ENCODE data around the gene STX12. TPM values are rescaled to one million over a fixed set of nuclear protein-coding genes. Genes with fewer than 3 reads are reported as not detected.
A peak's percentile ranks its signal among the peaks of the same experiment; 100 is the strongest.

STX12 gene
- total RNA-seq, 4 donors from 2014 or later: 44.0 to 76.7 (median 56.1) TPM

GRCh38 chr1:27858072-27858948 lies 85.3 kb downstream of the STX12 start:
- DNase-seq (ENCODE audit: extremely low spot score): no peak
- Histone ChIP-seq H3K4me3 (peak overlapping the region in 1 of 4 donors; percentile 2), H3K36me3 (no peaks in the 10 kb centered on the region), H3K27ac (replicated peaks in 1 of 4) (no peak overlapping the region), H3K27me3 (no peaks in the 10 kb centered on the region), H3K4me1 (peaks cover 6 to 17% (median 13%) of the 10 kb centered on the region in 4 donors), H3K9me3 (no peaks in the 10 kb centered on the region)
- intact Hi-C loops (cut with DNase I): loop anchor here (5.0 kb wide), 1 partner anchor 124 kb away; no protein-coding TSS in a partner anchor
- WGBS: 39% methylated on average over 9 of the region's 10 CpGs
- TF ChIP-seq CTCF (IDR thresholded peaks at IDR 0.05) (peak; percentile 76 to 94 (median 93)), POLR2A (IDR thresholded peaks at IDR 0.05; ENCODE audit: low read depth) (no peak), POLR2AphosphoS5 (IDR thresholded peaks at IDR 0.05) (peak in 1 of 2 donors; percentile 41), EP300 (IDR thresholded peaks at IDR 0.05) (no peak)

DNA sequence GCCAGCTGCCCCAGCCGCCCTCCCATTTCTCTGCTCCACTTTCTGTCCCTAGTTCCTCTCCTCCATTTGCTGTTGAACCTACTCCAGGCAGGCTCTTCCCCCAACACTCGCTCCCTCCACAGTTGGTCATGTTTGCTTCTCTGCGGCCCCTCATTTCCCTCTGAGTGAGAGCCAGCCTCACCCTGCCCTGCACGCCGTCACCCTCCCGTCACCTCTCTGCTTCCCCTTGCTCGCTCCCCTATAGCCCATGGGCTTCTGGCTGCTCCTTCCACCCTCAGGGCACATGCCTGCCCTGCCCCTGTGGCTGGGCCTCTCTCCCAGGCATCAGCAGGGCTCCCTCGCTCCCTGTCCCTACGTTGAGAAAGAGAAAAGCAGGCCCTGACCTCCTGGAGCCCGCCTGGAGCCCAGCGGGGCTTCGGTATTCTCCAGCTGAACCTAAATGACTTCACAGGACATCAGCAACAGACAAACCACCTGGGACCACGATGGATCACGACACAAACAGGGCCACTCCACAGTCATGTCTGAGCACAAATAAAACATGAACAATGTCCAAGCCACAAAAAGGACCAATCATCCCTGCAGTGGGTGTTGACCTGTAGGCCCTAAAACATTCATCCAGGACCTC lies 86.0 kb downstream of the STX12 start:
- Histone ChIP-seq H3K4me3 (no peak overlapping the region), H3K36me3 (no peaks in the 10 kb centered on the region), H3K9me3 (no peaks in the 10 kb centered on the region), H3K27me3 (no peaks in the 10 kb centered on the region), H3K27ac (replicated peaks in 1 of 4) (no peak overlapping the region), H3K4me1 (peaks cover 6 to 17% (median 16%) of the 10 kb centered on the region in 4 donors)
- WGBS: 87% methylated on average over 14 of the region's 14 CpGs
- DNase-seq (ENCODE audit: extremely low spot score): no peak
- intact Hi-C loops (cut with DNase I): loop anchor here (5.0 kb wide), 1 partner anchor 123 kb away; no protein-coding TSS in a partner anchor
- TF ChIP-seq CTCF (IDR thresholded peaks at IDR 0.05): no peak
- TF ChIP-seq POLR2A (IDR thresholded peaks at IDR 0.05; ENCODE audit: low read depth): no peak

DNA sequence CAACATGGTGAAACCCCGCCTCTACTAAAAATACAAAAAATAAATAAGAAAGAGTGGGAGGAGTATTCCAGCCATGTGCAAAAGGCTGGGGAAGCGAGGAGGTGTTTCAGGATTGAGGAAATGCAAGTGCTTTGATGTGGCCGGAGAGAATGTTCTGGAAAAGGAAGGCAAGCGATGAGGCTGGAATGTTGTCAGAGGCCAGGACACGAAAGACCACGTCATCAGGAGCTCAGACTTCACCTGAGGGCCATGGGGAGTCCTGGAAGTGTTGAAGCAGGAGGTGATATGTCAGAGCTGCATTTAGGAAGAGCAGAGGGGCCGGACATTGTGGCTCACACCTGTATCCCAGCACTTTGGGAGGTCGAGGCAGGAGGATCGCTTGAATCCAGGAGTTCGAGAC lies 88.4 kb downstream of the STX12 start:
- no peak for DNase-seq (ENCODE audit: extremely low spot score)
- 91% methylated on average over 9 of the region's 10 CpGs for WGBS
- peaks cover 6 to 17% (median 16%) of the 10 kb centered on the region in 4 donors for H3K4me1 ChIP-seq
- H3K9me3 ChIP-seq: no peaks in the 10 kb centered on the region
- no peak overlapping the region for H3K4me3 ChIP-seq
- H3K27me3 ChIP-seq: no peaks in the 10 kb centered on the region
- no peaks in the 10 kb centered on the region for H3K36me3 ChIP-seq
- H3K27ac ChIP-seq (replicated peaks in 1 of 4): no peak overlapping the region
- intact Hi-C loops (cut with DNase I): no loop called here
- no peak for TF ChIP-seq EP300 (IDR thresholded peaks at IDR 0.05)
- TF ChIP-seq POLR2A (IDR thresholded peaks at IDR 0.05; ENCODE audit: low read depth): no peak
- TF ChIP-seq CTCF (IDR thresholded peaks at IDR 0.05): no peak
- TF ChIP-seq POLR2AphosphoS5 (IDR thresholded peaks at IDR 0.05): no peak

DNA sequence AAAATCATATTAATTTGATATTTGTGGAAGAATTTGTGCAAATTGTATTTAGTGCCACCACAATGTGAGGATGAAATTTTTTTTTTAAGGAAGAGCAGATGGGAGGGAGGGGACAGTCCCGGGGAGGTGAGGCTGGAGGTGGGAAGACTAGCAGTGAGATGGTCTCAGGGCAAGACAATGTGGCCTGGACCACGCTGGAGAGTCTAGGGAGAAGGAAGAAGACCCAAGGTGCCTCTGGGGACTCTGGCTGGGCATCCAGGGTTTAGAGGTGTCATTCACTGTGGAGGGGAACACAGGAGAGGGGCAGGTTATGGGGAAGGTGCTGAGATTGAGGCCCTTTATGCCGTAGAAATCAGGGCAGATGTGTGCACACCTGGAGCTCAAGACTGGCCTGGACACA lies 89.0 kb downstream of the STX12 start:
- intact Hi-C loops (cut with DNase I): no loop called here
- Histone ChIP-seq H3K36me3 (no peaks in the 10 kb centered on the region), H3K4me1 (peaks cover 6 to 17% (median 16%) of the 10 kb centered on the region in 4 donors), H3K27me3 (no peaks in the 10 kb centered on the region), H3K4me3 (no peak overlapping the region), H3K9me3 (no peaks in the 10 kb centered on the region), H3K27ac (replicated peaks in 1 of 4) (peak overlapping the region in 3 of 4 donors; percentile 44 to 65 (median 49))
- WGBS: 92% methylated on average over 3 of the region's 3 CpGs
- DNase-seq (ENCODE audit: extremely low spot score): no peak
- TF ChIP-seq CTCF (IDR thresholded peaks at IDR 0.05) (no peak), EP300 (IDR thresholded peaks at IDR 0.05) (no peak), POLR2A (IDR thresholded peaks at IDR 0.05; ENCODE audit: low read depth) (no peak), POLR2AphosphoS5 (IDR thresholded peaks at IDR 0.05) (no peak)

Measured in esophagus muscularis mucosa (tissue), 4 donors.